HG02588 (cell line): ENCODE measurements around the gene KCNG4.

ENCODE experiments used
- ATAC-seq: cut with Tn5 transposase; IDR thresholded peaks from one replicate; pipeline ENCODE4 v1.9.1; 2021; ENCODE audit warnings: mild to moderate bottlenecking, moderate library complexity; ENCODE audit not compliant: unreplicated experiment

Gene KCNG4

DNA sequence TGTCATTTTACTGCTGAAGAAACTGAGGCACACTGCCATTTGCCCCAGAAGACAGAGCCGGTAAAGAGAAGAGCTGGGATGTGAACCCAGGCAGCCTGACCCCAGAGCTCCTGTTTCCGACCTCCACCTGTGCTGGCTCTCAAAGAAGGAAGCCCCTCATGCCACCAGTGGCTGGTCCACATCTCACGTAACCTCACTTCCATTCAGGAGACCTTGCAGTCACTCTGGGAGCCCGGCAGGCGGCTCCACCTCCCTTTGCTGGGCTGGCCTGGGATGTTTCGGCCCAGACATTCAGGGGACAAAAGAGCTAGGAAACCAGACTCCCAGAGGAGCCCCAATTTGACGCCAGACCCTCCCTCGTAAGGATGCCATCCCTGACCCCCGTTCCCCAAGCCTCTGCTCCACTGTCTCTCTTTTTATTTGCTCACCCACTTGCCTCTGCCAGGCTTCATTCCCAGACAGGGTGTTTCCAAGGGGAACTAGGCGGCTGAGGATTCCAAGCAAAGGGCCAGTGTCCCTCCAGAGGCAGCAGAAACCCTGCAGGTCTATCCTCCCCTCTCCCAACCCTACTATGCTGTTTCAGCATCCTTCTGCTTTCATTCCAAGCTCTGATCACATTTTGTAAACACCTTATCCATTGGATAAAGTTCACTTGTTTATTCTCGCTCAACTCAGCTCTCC lies 55.8 kb downstream of the KCNG4 start:
- ATAC-seq = no peak

DNA sequence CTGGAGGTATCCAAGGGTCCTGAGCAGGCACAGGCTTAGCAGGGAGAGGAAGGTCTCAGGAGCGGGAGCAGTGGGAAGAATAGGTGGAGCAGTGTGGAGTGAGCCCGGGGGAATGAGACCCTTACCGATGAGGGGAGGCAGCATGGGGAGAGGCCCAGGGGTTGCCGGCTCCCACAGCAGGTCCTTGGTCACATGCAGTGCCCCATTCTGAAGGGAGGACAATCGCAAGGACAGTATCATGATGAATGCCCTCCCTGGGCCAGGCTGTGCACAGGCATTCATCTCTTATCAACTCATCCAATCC lies 56.3 kb downstream of the KCNG4 start:
- ATAC-seq = no peak

DNA sequence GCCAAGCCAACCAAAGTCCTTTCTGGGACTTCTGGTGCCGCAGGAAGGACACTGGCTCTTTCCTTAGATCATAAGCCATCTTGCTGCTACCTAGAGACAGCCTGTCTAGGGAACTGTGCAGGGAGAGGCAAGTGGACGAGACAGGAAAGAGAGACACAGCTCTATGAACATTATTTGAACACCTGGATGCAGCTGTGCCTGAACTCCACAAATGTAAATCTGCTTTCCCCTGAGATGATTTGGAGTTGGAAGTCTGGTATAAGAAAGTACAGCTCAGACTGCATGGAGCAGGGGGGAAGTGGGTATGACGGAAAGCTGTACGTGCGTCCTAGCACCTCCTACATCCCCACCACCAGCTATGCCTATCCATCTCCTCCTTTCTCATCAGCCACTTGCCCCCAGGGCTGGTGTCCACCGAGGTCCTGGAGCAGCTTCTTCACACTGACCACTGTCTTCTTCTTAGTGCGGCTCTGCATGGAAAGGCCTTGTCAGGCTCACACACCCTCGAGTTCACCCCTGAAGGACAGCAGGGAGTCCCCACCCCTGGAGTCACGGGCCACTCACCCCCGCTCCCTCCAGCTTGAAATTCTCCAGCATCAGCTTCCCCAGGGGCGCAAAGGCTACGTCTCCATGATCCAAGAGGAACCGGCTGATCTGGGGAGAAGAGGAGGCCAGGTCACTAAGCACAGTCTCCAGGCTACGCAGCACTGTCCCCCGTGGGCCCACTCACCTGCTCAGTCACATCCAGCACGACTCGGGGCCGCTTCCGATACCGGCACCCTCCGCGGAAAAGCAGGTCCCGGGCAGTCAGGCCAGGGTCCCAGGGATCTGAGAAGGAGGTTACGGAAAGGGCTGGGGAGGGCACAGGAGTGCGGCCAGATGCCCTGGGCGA lies 56.9 kb downstream of the KCNG4 start:
- ATAC-seq = no peak

DNA sequence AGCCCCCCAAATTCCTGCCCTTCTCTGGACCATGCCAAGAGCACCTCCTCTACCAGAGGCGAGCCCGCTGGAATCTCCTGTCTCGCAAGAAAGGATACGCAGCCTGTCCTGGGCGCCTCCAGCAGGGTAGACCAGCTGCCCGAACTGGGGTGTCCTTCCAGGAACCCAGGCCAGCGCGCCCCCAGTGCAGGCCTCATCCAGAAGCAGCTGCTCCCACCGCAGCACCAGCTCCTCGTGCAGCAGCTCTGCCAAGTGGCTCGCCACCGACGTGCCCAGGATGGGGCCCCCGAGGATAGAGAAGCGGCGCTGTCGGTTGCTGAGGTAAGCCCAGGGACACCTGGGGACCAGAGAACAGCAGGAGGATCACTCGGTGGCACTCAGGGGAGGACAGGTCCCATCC lies 57.7 kb downstream of the KCNG4 start:
- ATAC-seq = no peak

DNA sequence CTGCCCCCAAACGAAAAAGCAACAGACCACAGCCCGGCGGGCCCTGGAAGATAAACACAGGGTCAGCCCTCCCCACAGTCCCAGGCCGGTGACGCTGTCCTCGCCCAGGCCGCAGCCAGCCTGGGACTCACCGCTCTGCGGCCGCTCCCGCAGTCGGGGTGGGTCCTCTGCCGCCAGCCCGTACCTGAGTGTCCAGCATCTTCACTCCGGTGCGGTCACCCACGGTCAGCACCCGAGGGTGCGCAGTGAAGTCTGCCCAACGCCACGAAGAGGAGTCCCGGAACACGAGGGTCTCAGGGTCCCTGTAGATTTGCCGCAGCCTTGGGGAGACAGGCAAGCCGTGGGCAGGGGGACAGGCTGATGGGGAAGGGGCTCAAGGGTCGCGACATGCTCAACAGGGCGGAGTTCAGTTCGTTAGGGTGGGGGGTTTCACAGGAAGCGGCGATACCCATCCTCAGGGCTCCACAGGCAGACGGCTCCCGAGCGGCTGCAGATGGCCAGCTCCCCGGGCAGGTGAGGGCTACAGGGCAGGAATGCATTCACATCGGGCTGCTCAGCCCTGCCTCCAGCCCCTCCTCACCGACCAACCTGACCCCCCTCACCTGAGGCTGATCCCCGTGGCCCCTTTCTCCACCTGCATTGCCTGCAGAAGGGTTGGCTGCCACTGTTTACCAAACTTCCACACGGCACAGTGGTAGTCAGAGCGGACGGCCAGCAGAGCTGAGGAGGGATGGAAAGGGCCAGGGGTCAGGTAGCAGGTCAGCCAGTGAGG lies 58.5 kb downstream of the KCNG4 start:
- no peak for ATAC-seq

DNA sequence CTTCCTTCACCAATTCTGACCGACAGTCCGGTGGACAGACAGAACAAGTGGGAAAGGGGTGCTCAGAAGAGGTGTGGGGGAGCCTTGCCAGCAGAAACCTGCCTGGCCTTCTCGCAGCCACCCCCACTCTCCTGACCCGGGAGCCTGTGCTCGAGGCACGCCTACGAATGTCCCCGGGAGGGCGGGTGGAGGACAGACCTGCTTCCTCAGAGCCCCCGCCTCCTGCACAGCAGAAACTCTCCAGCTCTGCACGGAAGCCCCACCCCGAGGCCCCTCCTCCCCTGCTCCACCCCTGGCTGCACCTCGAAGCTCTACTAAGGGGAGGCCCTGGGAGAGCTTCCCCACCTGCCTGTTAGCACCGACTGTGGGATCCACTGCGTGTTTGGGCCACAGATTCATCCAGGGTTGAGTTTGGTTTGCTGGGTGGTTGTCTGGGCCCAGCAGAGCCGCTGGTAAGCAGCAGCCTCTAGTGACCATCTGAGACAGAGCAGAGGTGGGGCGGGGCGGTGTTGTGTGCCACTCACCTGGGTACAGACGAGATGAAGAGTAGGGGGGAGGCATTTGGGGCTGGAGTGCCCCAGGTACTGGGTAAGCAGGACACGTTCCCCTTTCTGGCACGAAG lies 59.2 kb downstream of the KCNG4 start:
- ATAC-seq = no peak

DNA sequence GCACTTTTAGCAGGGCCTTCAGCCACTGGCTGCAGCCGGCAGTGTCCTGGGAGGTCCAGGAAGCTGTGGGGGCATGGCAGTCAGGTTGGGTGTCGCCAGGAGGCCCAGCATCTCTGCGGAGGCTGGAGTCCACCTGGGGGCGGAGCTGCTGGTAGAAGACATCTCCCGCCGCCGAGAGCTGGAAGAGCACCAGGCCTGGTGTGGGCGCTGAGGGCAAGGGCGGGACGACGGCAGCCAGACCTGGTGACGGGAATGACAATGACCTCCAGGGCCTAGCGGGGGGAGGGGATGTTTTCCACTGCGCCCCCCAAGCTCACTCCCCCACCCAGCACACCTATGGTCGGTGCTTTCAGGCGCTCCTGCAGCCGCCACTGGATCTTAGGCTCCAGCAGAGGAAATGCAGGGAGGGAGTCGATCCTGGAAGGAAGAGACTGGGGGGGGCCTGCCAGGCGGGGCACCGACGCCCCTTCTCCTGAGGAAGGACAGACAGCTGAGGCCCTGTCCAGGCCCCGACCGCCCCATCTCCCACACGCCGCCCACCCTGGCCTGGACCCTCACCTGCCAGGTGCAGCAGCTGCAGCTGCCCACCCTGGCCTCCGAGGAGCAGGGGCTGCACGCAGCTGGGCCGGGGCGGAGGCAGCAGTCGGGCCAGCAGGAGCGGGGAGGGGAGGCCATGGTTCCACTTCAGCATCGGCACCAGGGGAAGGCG lies 60.0 kb downstream of the KCNG4 start:
- no peak for ATAC-seq

DNA sequence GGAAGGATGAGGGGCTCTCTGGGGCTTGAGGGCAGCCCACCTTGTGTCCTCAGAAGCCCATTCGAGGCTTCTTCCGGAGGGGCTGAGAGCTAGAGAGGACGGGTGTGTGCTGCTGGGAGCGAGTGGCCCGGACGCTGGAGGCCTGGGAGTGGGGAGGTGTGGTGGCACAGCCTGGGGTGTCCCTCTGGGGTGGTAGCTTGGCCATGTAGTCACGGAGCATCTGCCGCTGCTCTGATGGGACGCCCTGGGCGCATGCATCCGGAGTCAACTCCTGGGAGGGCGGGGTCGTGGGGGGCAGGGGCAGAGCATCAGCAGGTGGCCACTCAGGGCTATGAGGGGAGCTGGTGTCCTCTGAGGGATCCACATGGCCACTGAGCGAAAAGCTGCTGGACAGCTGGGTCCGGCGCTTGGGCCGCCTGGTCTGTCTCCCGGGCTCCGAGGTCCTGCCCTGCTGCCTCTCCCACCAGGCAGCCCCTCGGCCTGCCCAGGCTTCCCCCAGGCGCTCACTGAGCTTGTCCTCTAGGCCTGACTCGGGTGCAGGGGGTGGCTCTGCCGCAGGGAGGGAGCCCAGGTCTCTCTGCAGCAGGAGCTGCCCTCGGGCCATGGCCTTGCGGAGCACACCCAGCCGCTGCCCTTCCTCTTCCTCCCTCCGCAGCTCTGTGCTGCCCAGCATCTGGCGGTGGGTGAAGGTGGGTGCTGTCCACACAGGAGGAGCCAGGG lies 60.8 kb downstream of the KCNG4 start:
- ATAC-seq = no peak

DNA sequence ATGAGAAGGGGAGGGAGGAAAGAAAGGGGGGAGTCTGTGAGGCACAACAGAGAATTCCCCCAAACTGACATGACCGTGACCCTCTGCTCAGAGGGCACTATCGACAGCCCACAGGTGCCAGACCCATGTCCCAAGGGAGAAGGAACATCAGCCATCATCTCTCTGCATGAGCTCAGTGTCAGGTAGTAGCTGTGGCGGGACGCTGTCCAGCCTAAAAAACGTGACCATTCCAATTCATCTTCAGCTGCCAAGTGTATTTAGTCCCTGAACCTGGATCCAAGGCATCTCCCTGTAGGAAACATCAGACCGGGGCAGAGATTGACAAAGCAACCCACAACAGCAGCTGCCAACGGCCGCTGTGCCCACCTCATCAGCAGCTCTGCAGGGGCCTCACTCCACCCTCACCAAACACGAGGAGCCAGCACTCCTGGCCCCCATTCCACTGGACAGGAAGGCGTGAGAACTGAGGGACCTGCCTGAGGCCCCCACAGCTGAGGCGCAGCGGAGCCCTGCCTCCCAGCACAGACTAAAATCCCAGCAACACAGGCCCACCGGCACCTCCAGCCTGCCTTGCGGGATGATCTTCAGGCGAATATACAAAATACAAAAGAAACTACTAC lies 61.6 kb downstream of the KCNG4 start:
- ATAC-seq = no peak

DNA sequence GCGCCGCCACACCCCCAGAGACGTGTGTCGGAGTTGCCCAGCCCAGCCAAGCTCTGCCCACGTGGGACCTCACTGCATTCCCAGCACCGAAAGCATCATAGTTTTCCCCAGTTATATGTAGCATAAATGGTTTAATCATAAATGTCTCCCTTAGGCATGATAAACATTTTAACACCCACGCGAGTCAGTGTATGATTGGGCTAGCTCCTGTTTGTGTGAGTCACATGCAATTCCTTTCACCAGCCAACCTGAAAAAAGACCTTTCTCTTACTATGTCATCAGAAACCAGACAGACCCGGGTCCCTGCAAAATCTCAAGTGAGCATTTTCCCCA lies 62.1 kb downstream of the KCNG4 start:
- no peak for ATAC-seq

DNA sequence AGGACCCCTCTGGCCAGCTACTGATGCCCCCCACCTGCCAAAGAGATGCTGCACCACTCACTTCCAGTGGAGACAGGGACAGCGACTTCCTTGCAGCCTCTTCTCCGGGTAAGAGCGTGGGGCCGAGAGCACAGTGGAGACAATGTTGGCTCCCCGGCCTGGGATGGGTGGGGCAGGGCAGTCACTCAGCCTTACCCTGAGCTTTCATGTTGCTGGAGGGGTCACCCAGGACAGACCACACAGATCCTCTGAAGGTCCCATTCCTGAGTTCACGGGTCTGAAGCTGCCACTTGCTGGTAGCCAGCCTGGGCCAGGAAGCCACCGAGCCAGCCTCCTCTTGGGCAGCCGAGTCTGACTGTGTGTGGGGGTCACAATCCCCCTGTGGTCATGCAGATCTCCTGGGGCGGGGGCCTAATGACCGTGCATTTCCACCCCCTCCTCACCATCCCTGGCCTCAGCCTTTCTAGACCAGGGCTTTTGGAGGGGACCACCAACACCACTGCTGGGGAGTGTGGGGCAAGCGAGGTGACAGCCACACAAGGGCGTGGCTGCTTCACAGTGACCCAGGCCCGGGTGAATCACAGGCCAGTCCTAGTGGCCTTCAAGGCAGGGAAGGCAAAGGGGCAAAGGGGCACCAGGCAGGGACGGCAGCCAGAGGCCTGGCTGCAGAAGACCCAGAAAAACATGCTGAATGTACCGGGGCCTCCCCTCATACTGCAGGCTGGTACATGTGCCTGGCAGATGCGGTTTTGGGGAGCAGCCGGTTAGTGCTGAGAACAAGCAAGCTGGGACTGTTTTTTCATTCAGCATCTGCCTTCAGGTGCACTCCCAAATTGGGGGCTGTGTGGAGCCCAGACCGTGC lies 63.4 kb downstream of the KCNG4 start:
- ATAC-seq = no peak

DNA sequence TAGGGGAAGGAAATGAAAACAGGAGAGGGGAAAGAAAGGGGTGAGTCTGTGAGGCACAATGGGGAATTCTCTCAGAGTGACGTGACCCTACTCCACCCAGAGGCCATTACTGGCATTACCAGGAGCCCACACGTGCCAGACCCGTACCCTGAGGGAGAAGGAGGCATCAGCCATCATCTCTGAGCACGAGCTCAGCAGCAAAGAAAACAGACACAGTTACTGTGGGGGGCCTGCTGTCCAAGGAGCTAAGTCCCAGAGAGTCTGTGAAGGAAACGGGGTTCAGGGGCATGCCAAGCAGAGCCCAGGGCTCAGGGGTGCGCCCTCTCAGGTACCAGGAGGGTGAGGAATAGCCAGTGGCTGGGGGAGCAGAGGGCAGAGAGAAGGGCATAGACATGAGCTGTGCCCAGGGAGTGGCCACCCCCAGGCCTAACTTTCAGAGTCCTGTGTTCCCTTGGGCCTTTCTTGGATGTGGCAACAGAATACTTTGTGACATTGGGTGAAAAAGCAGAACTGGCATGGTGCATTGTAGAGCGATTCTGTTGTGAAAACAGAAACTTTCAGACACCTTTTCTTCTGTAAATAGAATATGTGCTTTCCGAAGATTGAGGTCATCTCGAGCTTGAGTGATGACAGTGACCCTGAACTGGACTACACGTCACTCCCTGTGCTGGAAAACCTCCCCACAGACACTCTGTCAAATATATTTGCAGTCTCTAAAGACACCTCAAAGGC lies 64.3 kb downstream of the KCNG4 start:
- peak; percentile 73 for ATAC-seq

DNA sequence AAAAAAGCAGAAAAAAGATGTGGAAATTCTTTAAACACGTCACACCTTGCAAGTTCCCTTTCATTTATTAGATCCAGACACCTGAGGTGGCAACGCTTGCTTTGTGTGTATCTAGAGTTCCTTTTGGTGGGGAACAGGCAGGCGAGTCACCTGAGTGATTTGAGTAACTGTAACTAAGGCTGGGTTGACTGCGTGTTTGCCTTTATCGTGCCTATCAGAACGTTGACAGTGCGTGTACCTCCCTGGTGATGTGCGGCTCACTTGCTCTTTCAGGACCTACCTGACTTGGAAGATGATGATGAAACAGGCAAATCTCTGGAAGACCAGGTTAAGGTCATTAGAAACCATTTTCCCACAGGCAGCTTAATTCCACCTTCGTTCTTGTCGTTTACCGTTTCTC lies 65.4 kb downstream of the KCNG4 start:
- ATAC-seq = no peak

DNA sequence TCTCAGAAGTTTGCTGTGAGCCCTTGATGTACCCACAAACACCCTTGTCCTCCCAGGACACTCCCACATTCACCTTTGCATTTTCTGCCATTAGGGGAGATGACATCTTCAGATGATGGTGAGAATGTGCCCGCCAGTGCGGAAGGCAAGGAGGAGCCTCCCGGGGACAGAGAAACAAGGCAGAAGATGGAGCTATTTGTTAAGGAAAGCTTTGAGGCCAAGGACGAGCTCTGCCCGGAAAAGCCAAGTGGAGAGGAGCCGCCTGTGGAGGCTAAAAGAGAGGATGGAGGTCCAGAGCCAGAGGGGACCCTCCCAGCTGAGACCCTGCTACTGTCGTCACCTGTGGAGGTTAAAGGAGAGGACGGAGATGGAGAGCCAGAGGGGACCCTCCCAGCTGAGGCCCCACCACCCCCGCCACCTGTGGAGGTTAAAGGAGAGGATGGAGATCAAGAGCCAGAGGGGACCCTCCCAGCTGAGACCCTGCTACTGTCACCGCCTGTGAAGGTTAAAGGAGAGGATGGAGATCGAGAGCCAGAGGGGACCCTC lies 70.0 kb downstream of the KCNG4 start:
- ATAC-seq = no peak
